ENCODE results near the gene ST7. TPM values are rescaled to one million over a fixed set of nuclear protein-coding genes. Genes with fewer than 3 reads are reported as not detected.

The ST7 gene
- total and polyA plus RNA-seq, 7 experiments from 2014 or later, result 2.1 to 6.4 (median 4.1) TPM

DNA sequence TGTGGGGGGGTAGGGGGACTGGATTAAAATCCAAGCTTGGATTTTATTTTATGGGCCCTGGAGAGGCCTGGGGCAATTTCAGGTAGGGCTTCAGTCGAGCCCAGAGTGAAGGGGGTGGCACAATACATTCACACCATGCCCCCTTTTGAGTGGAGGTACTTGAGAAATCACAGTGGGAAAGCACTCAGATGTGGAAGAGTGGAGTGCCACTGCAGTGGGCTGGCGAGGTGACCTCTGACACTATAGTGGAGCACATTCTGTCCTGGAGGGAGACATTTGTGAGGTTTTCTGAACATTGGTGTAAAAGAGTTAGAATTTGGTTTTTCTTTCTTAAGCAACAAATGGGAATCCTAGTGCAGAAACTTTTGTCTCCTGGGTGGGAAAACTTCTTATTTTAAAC lies 226.4 kb downstream of the ST7 start:
- intact Hi-C loops (cut with micrococcal nuclease), result no loop called here
- DNase-seq (no peak), ATAC-seq (no peak)
- ChIA-PET CTCF (no interaction called here), POLR2A (no interaction called here)
- Histone ChIP-seq H3K27me3 (ENCODE audit: control insufficient read depth in 2 of 2, insufficient read depth in 2 of 2, low read length in 2 of 2) (no peaks in the 10 kb centered on the region), H3K27ac (ENCODE audit: low read depth, low read length) (no peak overlapping the region), H3K9me3 (ENCODE audit: control insufficient read depth in 2 of 3, low read length in 3 of 3) (no peaks in the 10 kb centered on the region), H3K36me3 (ENCODE audit: control insufficient read depth in 2 of 3, insufficient read depth in 3 of 3, low read length in 3 of 3) (no peaks in the 10 kb centered on the region), H3K4me1 (ENCODE audit: control insufficient read depth in 2 of 2, insufficient read depth in 2 of 2, low read length in 2 of 2) (no peaks in the 10 kb centered on the region), H3K4me3 (ENCODE audit: low read length) (no peak overlapping the region)
- Mint-ChIP-seq H3K36me3 (peaks cover 0 to 11% (median 0%) of the 10 kb centered on the region in 5 donors), H3K9me3 (peaks cover 0 to 6% (median 0%) of the 10 kb centered on the region in 11 donors), H3K27ac (no peak overlapping the region), H3K4me3 (no peak overlapping the region), H3K4me1 (no peaks in the 10 kb centered on the region), H3K27me3 (peaks cover 0 to 2% (median 0%) of the 10 kb centered on the region in 5 donors)

DNA sequence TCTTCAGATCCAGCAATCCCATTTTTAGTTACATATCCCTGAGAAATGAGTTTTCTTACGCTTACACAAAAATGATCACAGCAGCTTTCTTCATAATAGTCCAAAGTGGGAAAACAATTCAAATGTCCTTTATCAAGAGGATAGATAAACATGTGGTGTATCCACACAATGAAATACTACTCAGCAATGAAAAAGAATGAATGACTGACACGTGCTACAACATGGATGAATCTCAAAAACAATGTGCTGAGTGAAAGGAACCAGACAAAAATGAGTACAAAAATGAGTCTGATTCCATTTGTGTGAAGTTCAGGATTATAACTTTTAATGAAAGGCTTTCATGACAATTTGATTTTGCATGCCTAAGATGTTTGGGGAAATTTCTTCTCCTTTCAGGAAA lies 230.4 kb downstream of the ST7 start:
- intact Hi-C loops (cut with micrococcal nuclease), result no loop called here
- Histone ChIP-seq H3K27me3 (ENCODE audit: control insufficient read depth in 2 of 2, insufficient read depth in 2 of 2, low read length in 2 of 2) (no peaks in the 10 kb centered on the region), H3K9me3 (ENCODE audit: control insufficient read depth in 2 of 3, low read length in 3 of 3) (no peaks in the 10 kb centered on the region), H3K4me3 (ENCODE audit: low read length) (no peak overlapping the region), H3K27ac (ENCODE audit: low read depth, low read length) (no peak overlapping the region), H3K4me1 (ENCODE audit: control insufficient read depth in 2 of 2, insufficient read depth in 2 of 2, low read length in 2 of 2) (no peaks in the 10 kb centered on the region), H3K36me3 (ENCODE audit: control insufficient read depth in 2 of 3, insufficient read depth in 3 of 3, low read length in 3 of 3) (no peaks in the 10 kb centered on the region)
- no peak overlapping the region for H3K27ac Mint-ChIP-seq
- DNase-seq, result no peak
- CTCF ChIA-PET, result no interaction called here
- ATAC-seq, result no peak
- peaks cover 0 to 6% (median 0%) of the 10 kb centered on the region in 11 donors for H3K9me3 Mint-ChIP-seq
- peaks cover 0 to 11% (median 0%) of the 10 kb centered on the region in 5 donors for H3K36me3 Mint-ChIP-seq
- POLR2A ChIA-PET, result no interaction called here
- H3K4me3 Mint-ChIP-seq, result no peak overlapping the region
- H3K4me1 Mint-ChIP-seq, result no peaks in the 10 kb centered on the region
- peaks cover 0 to 2% (median 0%) of the 10 kb centered on the region in 5 donors for H3K27me3 Mint-ChIP-seq

DNA sequence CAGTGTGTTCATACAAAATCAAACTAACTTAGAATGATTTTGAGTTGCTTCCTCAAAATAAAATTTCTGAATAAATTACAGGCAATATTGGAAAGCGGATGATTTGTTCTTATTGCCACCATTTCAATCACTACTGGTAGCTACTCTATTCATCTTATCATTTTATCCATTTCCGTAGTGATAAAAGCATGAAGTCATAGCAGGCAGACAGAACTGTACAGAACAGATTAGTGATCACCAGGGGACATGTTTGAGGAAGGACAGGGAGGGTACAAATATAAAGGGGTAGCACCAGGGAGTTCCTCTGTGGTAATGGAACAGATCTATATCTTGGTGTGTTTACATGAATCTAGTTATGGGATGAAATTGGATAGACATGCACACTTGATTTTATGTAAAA lies 231.1 kb downstream of the ST7 start:
- ATAC-seq, result no peak
- Mint-ChIP-seq H3K4me1 (no peaks in the 10 kb centered on the region), H3K9me3 (peaks cover 0 to 6% (median 0%) of the 10 kb centered on the region in 11 donors), H3K4me3 (no peak overlapping the region), H3K36me3 (peaks cover 0 to 12% (median 0%) of the 10 kb centered on the region in 5 donors), H3K27me3 (peaks cover 0 to 2% (median 0%) of the 10 kb centered on the region in 5 donors), H3K27ac (no peak overlapping the region)
- intact Hi-C loops (cut with micrococcal nuclease), result no loop called here
- no peak overlapping the region for H3K4me3 ChIP-seq (ENCODE audit: low read length)
- DNase-seq, result no peak
- H3K27me3 ChIP-seq (ENCODE audit: control insufficient read depth in 2 of 2, insufficient read depth in 2 of 2, low read length in 2 of 2), result no peaks in the 10 kb centered on the region
- CTCF ChIA-PET, result no interaction called here
- H3K27ac ChIP-seq (ENCODE audit: low read depth, low read length), result no peak overlapping the region
- no peaks in the 10 kb centered on the region for H3K9me3 ChIP-seq (ENCODE audit: control insufficient read depth in 2 of 3, low read length in 3 of 3)
- H3K36me3 ChIP-seq (ENCODE audit: control insufficient read depth in 2 of 3, insufficient read depth in 3 of 3, low read length in 3 of 3), result no peaks in the 10 kb centered on the region
- POLR2A ChIA-PET, result no interaction called here
- H3K4me1 ChIP-seq (ENCODE audit: control insufficient read depth in 2 of 2, insufficient read depth in 2 of 2, low read length in 2 of 2), result no peaks in the 10 kb centered on the region

DNA sequence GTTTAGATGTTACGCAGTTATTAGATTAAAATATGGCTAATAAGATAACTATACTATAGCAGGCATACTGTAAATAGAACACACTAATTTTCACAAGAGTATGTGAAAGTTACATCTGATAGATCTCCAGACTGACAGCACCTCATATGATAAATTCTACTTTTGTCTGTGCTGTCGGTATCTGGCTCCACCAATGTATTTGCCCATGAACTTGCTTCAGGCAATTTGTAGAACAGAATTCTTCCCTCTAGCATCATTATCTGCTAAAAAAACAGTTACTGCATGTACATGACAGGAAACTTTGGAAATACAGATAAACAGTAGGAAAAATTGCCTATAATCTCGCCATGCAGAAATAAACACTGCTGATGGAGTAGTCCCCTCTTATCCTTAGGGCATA lies 231.8 kb downstream of the ST7 start:
- Histone ChIP-seq H3K27me3 (ENCODE audit: control insufficient read depth in 2 of 2, insufficient read depth in 2 of 2, low read length in 2 of 2) (no peaks in the 10 kb centered on the region), H3K4me3 (ENCODE audit: low read length) (no peak overlapping the region), H3K36me3 (ENCODE audit: control insufficient read depth in 2 of 3, insufficient read depth in 3 of 3, low read length in 3 of 3) (no peaks in the 10 kb centered on the region), H3K4me1 (ENCODE audit: control insufficient read depth in 2 of 2, insufficient read depth in 2 of 2, low read length in 2 of 2) (no peaks in the 10 kb centered on the region), H3K27ac (ENCODE audit: low read depth, low read length) (no peak overlapping the region), H3K9me3 (ENCODE audit: control insufficient read depth in 2 of 3, low read length in 3 of 3) (no peaks in the 10 kb centered on the region)
- H3K27ac Mint-ChIP-seq, result no peak overlapping the region
- H3K4me3 Mint-ChIP-seq, result no peak overlapping the region
- ChIA-PET CTCF (no interaction called here), POLR2A (no interaction called here)
- H3K36me3 Mint-ChIP-seq, result peaks cover 0 to 19% (median 5%) of the 10 kb centered on the region in 5 donors
- no peaks in the 10 kb centered on the region for H3K4me1 Mint-ChIP-seq
- peaks cover 0 to 2% (median 0%) of the 10 kb centered on the region in 5 donors for H3K27me3 Mint-ChIP-seq
- H3K9me3 Mint-ChIP-seq, result peaks cover 0 to 6% (median 0%) of the 10 kb centered on the region in 11 donors
- ATAC-seq (no peak), DNase-seq (no peak)
- intact Hi-C loops (cut with micrococcal nuclease), result no loop called here

DNA sequence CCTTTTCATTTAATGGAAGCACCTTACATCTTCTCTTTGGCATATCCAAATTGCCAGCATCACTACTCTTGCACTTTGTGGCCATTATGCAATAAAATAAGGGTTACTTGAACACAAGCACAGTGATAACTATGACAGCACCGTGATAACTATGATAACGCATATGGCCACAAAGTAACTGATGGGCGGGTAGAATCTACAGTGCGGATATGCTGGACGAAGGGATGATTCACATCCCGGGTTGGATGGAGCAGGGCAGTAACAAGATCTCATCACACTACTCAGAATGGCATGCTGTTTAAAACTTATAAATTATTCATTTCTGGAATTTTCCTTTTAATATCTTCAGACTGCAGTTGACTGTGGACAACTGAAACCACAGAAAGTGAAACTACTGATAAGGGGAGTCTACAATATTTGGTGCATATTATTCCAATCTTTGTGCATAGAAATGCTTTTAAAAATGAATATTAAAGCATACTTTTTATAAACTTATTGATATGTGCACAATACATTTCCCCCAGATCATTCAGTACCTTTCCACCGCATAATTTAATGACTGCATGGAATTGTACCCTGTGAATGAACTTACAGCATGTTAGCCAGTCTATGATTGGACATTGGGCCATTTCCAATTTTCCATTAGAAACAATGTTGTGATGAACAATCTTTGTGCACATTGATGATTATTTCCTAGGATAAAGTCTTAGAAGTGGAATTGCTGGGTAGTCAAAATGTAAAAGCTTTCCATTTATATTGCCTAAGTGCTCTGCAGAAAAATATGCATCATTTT lies 233.1 kb downstream of the ST7 start:
- Mint-ChIP-seq H3K4me3 (no peak overlapping the region), H3K36me3 (peaks cover 0 to 19% (median 5%) of the 10 kb centered on the region in 5 donors), H3K27ac (no peak overlapping the region), H3K27me3 (peaks cover 0 to 2% (median 0%) of the 10 kb centered on the region in 5 donors), H3K9me3 (peaks cover 0 to 6% (median 0%) of the 10 kb centered on the region in 11 donors), H3K4me1 (no peaks in the 10 kb centered on the region)
- CTCF ChIA-PET, result no interaction called here
- intact Hi-C loops (cut with micrococcal nuclease), result no loop called here
- DNase-seq, result no peak
- no peak for ATAC-seq
- H3K4me1 ChIP-seq (ENCODE audit: control insufficient read depth in 2 of 2, insufficient read depth in 2 of 2, low read length in 2 of 2), result no peaks in the 10 kb centered on the region
- H3K36me3 ChIP-seq (ENCODE audit: control insufficient read depth in 2 of 3, insufficient read depth in 3 of 3, low read length in 3 of 3), result no peaks in the 10 kb centered on the region
- no peak overlapping the region for H3K27ac ChIP-seq (ENCODE audit: low read depth, low read length)
- POLR2A ChIA-PET, result no interaction called here
- H3K9me3 ChIP-seq (ENCODE audit: control insufficient read depth in 2 of 3, low read length in 3 of 3), result no peaks in the 10 kb centered on the region
- H3K4me3 ChIP-seq (ENCODE audit: low read length), result no peak overlapping the region
- no peaks in the 10 kb centered on the region for H3K27me3 ChIP-seq (ENCODE audit: control insufficient read depth in 2 of 2, insufficient read depth in 2 of 2, low read length in 2 of 2)

DNA sequence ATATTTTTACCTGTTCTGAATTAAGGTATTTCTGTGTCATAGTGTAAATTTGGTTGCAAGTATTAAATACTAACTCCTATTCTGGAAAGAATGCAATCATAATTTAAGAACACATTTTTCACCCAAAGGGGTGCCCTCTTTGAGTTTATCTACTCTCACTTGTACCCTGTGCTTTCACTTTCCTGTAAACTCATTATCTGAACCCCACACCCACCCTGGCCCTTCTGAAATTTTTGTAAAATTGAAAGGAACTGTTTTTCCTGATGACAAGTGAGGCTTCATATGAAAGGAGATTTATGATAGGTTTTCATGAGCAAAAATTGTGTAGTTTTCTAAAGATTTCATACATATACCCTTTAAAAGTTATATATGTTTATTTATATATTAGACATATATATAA lies 235.1 kb downstream of the ST7 start:
- H3K36me3 Mint-ChIP-seq, result peaks cover 0 to 11% (median 5%) of the 10 kb centered on the region in 5 donors
- intact Hi-C loops (cut with micrococcal nuclease), result no loop called here
- ATAC-seq, result no peak
- peaks cover 0 to 3% (median 0%) of the 10 kb centered on the region in 11 donors for H3K9me3 Mint-ChIP-seq
- CTCF ChIA-PET, result no interaction called here
- H3K27ac Mint-ChIP-seq, result no peak overlapping the region
- no peaks in the 10 kb centered on the region for H3K4me1 Mint-ChIP-seq
- Histone ChIP-seq H3K4me3 (ENCODE audit: low read length) (no peak overlapping the region), H3K4me1 (ENCODE audit: control insufficient read depth in 2 of 2, insufficient read depth in 2 of 2, low read length in 2 of 2) (no peaks in the 10 kb centered on the region), H3K27me3 (ENCODE audit: control insufficient read depth in 2 of 2, insufficient read depth in 2 of 2, low read length in 2 of 2) (no peaks in the 10 kb centered on the region), H3K9me3 (ENCODE audit: control insufficient read depth in 2 of 3, low read length in 3 of 3) (no peaks in the 10 kb centered on the region), H3K36me3 (ENCODE audit: control insufficient read depth in 2 of 3, insufficient read depth in 3 of 3, low read length in 3 of 3) (no peaks in the 10 kb centered on the region), H3K27ac (ENCODE audit: low read depth, low read length) (no peak overlapping the region)
- H3K4me3 Mint-ChIP-seq, result no peak overlapping the region
- no peaks in the 10 kb centered on the region for H3K27me3 Mint-ChIP-seq
- POLR2A ChIA-PET, result interaction anchor here (0.6 kb wide), 1 partner anchor 530 kb away, joined by 4 read pairs; no protein-coding TSS in a partner anchor
- no peak for DNase-seq

Measured in naive thymus-derived CD4-positive, alpha-beta T cell (primary cell).